Measurements from ENCODE around the gene UBA7.

DNA sequence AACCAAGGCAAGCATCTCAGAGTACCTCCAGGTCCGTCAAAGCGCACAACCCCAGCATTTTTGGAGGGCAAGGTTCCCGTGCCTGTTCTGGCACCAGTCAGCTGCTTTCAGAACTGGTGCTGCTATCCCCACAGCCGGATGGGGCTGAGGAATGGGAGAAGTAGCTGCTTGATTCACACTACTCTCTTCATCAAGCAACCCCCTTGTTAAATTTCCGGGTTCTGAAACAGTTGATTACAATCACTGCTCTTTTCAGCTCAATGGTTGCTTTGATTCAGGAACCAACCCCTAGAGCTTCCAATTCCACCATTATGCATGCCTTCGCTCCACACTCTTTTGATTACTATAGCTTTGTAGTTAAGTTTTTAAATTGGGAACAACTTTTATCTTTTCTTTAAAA is 12.3 kb upstream of the UBA7 start:
- TF ChIP-seq, protein P1, sequence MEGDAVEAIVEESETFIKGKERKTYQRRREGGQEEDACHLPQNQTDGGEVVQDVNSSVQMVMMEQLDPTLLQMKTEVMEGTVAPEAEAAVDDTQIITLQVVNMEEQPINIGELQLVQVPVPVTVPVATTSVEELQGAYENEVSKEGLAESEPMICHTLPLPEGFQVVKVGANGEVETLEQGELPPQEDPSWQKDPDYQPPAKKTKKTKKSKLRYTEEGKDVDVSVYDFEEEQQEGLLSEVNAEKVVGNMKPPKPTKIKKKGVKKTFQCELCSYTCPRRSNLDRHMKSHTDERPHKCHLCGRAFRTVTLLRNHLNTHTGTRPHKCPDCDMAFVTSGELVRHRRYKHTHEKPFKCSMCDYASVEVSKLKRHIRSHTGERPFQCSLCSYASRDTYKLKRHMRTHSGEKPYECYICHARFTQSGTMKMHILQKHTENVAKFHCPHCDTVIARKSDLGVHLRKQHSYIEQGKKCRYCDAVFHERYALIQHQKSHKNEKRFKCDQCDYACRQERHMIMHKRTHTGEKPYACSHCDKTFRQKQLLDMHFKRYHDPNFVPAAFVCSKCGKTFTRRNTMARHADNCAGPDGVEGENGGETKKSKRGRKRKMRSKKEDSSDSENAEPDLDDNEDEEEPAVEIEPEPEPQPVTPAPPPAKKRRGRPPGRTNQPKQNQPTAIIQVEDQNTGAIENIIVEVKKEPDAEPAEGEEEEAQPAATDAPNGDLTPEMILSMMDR (IDR thresholded peaks at IDR 0.05), result no peak
- TF ChIP-seq POLR2AphosphoS5 (IDR thresholded peaks at IDR 0.05), result no peak
- TF ChIP-seq POLR2A (IDR thresholded peaks at IDR 0.05), result no peak
- TF ChIP-seq EP300 (IDR thresholded peaks at IDR 0.05), result no peak
